K562 (cell line): ENCODE results near the gene ZCCHC4. TPM values are rescaled to one million over a fixed set of nuclear protein-coding genes. Genes with fewer than 3 reads are reported as not detected.

Experiments used
- FOXO4 ChIP-seq: fragments of 450-650 bp; formaldehyde crosslinking; IDR thresholded peaks from 2 replicates; pipeline ENCODE4 v1.4.0; 2020; ENCODE audit warnings: mild to moderate bottlenecking, moderate library complexity
- GTF2B ChIP-seq: IDR thresholded peaks from 2 replicates; pipeline ENCODE4 v1.6.1; 2011; ENCODE audit not compliant: insufficient read length; ENCODE audit errors: extremely low read depth
- IRF1 ChIP-seq: sonication (generic); formaldehyde crosslinking; IDR thresholded peaks from 2 replicates; pipeline ENCODE4 v1.8.0; 2022; ENCODE audit warnings: missing genetic modification reagents, mild to moderate bottlenecking, borderline replicate concordance
- MTA1 ChIP-seq: fragments of 450-650 bp; IDR thresholded peaks from 2 replicates; pipeline ENCODE4 v1.6.1; 2017; ENCODE audit warnings: borderline replicate concordance
- POLR2AphosphoS5 ChIP-seq: IDR thresholded peaks from 2 replicates; pipeline ENCODE4 v1.6.1; 2011; ENCODE audit warnings: mild to moderate bottlenecking, low read depth, low read length, moderate library complexity; ENCODE audit not compliant: control insufficient read depth, insufficient read depth
- PRDM10 ChIP-seq: fragments of 450-650 bp; IDR thresholded peaks from 2 replicates; pipeline ENCODE4 v1.6.1; 2018; ENCODE audit not compliant: partially characterized antibody
- RBFOX2 ChIP-seq: fragments of 200-400 bp; formaldehyde crosslinking; IDR thresholded peaks from 2 replicates; pipeline ENCODE4 v1.6.1; 2017; ENCODE audit warnings: low read depth, mild to moderate bottlenecking, low read length, moderate library complexity
- REST ChIP-seq, 2 experiments: fragments of 450-650 bp; formaldehyde crosslinking in 1 of 2; IDR thresholded peaks; 2 replicates each; pipeline versions ENCODE4 v1.4.0 to v1.6.1; 2014 to 2020; ENCODE audit warnings: mild to moderate bottlenecking in 2 of 2, borderline replicate concordance in 1 of 2, low read depth in 1 of 2
- ZBTB17 ChIP-seq: fragments of 450-650 bp; formaldehyde crosslinking; IDR thresholded peaks from 2 replicates; pipeline ENCODE4 v1.4.0; 2020; ENCODE audit warnings: mild to moderate bottlenecking
- ZNF644 ChIP-seq: fragments of 200-800 bp; sonication (Bioruptor generic); IDR thresholded peaks from 2 replicates; pipeline ENCODE4 v1.6.1; 2016; ENCODE audit warnings: low read depth, missing genetic modification characterization, missing compliant biosample characterization
- polyA plus RNA-seq, 8 experiments: library from polyadenylated mRNA; depleted of rRNA in 4 of 8; stranded (reverse) in 5 of 8; unstranded in 3 of 8; fragments of >200 nt; fragmentation: Nextera tagmentation in 2 of 8; fragmentation: Illumina TruSeq in 1 of 8; extraction: Ambion mirVana in 2 of 8; extraction: Trizol in 1 of 8; gene quantifications; 2 replicates each; pipeline versions ENCODE4 v1.2.1 to v1.2.3, GENCODE V29; 2011 to 2014; ENCODE audit warnings: inconsistent platforms in 1 of 8, missing spikeins in 1 of 8
- total RNA-seq, 7 experiments: library from RNA; depleted of rRNA in 6 of 7; stranded (reverse); fragments of >200 nt in 6 of 7; fragmentation: Illumina TruSeq in 2 of 7; extraction: Trizol in 2 of 7; gene quantifications; 2 replicates each; pipeline versions ENCODE4 v1.2.1 to v1.2.3, GENCODE V29; 2011 to 2021; ENCODE audit warnings: low replicate concordance in 1 of 7

Gene ZCCHC4
- total and polyA plus RNA-seq, 9 of the 15 experiments (the other 6 are each of a cell fraction or from before 2014, with no cell fraction given) = 5.3 to 26.1 (median 15.2) TPM

GRCh38 chr4:25312496-25313200 lies at the start of gene ZCCHC4 (continued):
- TF ChIP-seq REST (IDR thresholded peaks at IDR 0.05; ENCODE audit: borderline replicate concordance) (no peak; the same call in 1 of the 2 replicates), REST (CRISPR knock-in tag; IDR thresholded peaks at IDR 0.05; ENCODE audit: low read depth) (peak; percentile 65; the same call in 1 of the 2 replicates), FOXO4 (CRISPR knock-in tag) (no peak), ZBTB17 (0 out of 2 replicates have a peak, but pooled peaks have one; percentile 40), MTA1 (no peak), ZNF644 (tag) (peak; percentile 44; the same call in 1 of the 2 replicates), GTF2B (no peak), IRF1 (CRISPR knock-in tag) (0 out of 2 replicates have a peak, but pooled peaks have one; percentile 59), POLR2AphosphoS5 (peak; percentile 91), PRDM10 (peak; percentile 14), RBFOX2 (peak; percentile 97)
